Keratinocyte (primary cell): ENCODE results near the gene PRSS50. TPM values are rescaled to one million over a fixed set of nuclear protein-coding genes. Genes with fewer than 3 reads are reported as not detected.

Experiments
- DNase-seq: peaks from one replicate; pipeline ENCODE4 v3.0.0-alpha.2; 2011; ENCODE audit warnings: low read depth, missing footprints, low spot score
- FAIRE-seq: peaks from 2 replicates; lab custom pipeline; 2011; peaks lifted over from hg19 to GRCh38; lab: Jason Lieb, UNC
- H2AFZ ChIP-seq: 2 replicates; pipeline ENCODE4 v1.6.0; 2012; ENCODE audit warnings: low read length, control low read depth, inconsistent platforms; ENCODE audit not compliant: control insufficient read depth
- H3K27ac ChIP-seq: 2 replicates; pipeline ENCODE4 v1.5.1; 2011; ENCODE audit warnings: low read length; ENCODE audit not compliant: control insufficient read depth, insufficient read depth
- H3K27me3 ChIP-seq: 3 replicates; pipeline ENCODE4 v1.6.0; 2011; ENCODE audit warnings: low read length; ENCODE audit not compliant: control insufficient read depth, insufficient read depth; ENCODE audit errors: extremely low read depth
- H3K36me3 ChIP-seq, 2 experiments: 2 replicates in 1 of 2; 3 replicates in 1 of 2; pipeline ENCODE4 v1.5.1; 2011; ENCODE audit warnings: low read length in 2 of 2, mild to moderate bottlenecking in 1 of 2; ENCODE audit not compliant: control insufficient read depth in 2 of 2, insufficient read depth in 2 of 2; ENCODE audit errors: extremely low read depth in 1 of 2
- H3K4me1 ChIP-seq: 3 replicates; pipeline ENCODE4 v1.5.1; 2011; ENCODE audit warnings: low read length; ENCODE audit not compliant: control insufficient read depth, insufficient read depth; ENCODE audit errors: extremely low read depth
- H3K4me2 ChIP-seq: 3 replicates; pipeline ENCODE4 v1.6.0; 2011; ENCODE audit warnings: low read depth, low read length; ENCODE audit not compliant: control insufficient read depth, insufficient read depth; ENCODE audit errors: extremely low read depth
- H3K4me3 ChIP-seq, 3 experiments: fragments of 200-600 bp in 1 of 3; sonication (generic) in 1 of 3; 2 replicates in 2 of 3; 3 replicates in 1 of 3; pipeline ENCODE4 v1.5.1; 2011 to 2016; ENCODE audit warnings: low read length in 3 of 3, mild to moderate bottlenecking in 3 of 3, control low read depth in 2 of 3, inconsistent platforms in 1 of 3, low read depth in 1 of 3, mixed read lengths in 1 of 3, mixed run types in 1 of 3, moderate library complexity in 1 of 3; ENCODE audit not compliant: control insufficient read depth in 2 of 3, insufficient read depth in 2 of 3; ENCODE audit errors: extremely low read depth in 1 of 3
- H3K79me2 ChIP-seq: 2 replicates; pipeline ENCODE4 v1.6.0; 2012; ENCODE audit warnings: low read length; ENCODE audit not compliant: control insufficient read depth, insufficient read depth
- H3K9ac ChIP-seq: 3 replicates; pipeline ENCODE4 v1.6.0; 2011; ENCODE audit warnings: low read length; ENCODE audit not compliant: control insufficient read depth, insufficient read depth; ENCODE audit errors: extremely low read depth
- H3K9me1 ChIP-seq: 3 replicates; pipeline ENCODE4 v1.6.0; 2011; ENCODE audit warnings: low read length; ENCODE audit not compliant: control insufficient read depth, insufficient read depth; ENCODE audit errors: extremely low read depth
- H3K9me3 ChIP-seq: 2 replicates; pipeline ENCODE4 v1.5.1; 2012; ENCODE audit warnings: low read depth, low read length; ENCODE audit not compliant: control insufficient read depth
- H4K20me1 ChIP-seq: 3 replicates; pipeline ENCODE4 v1.6.0; 2011; ENCODE audit warnings: low read length; ENCODE audit not compliant: control insufficient read depth, insufficient read depth; ENCODE audit errors: extremely low read depth
- CTCF ChIP-seq, 3 experiments: IDR thresholded peaks in 1 of 3; conservative IDR thresholded peaks in 1 of 3; optimal IDR thresholded peaks in 1 of 3; 2 replicates in 2 of 3; 3 replicates in 1 of 3; pipeline versions ENCODE3 to v1.5.1; 2011; ENCODE audit warnings: low read length in 3 of 3, mild to moderate bottlenecking in 3 of 3, moderate library complexity in 2 of 3, control low read depth in 1 of 3, inconsistent platforms in 1 of 3; ENCODE audit not compliant: insufficient read depth in 2 of 3; ENCODE audit errors: extremely low read depth in 1 of 3
- EZH2 ChIP-seq: IDR thresholded peaks from one replicate; pipeline ENCODE4 v1.6.1; 2012; ENCODE audit warnings: inconsistent platforms, mild to moderate bottlenecking, low read length, moderate library complexity
- dilution Hi-C: fragments of 300-500 bp; cut with MboI; formaldehyde crosslinking; loops from one replicate; pipeline ENCODE4 v1.7.0; 2020; ENCODE audit warnings: low sequenced_read_pairs; ENCODE audit not compliant: extremely low pct_ligation_motif_present
- polyA plus RNA-seq, 5 experiments: library from polyadenylated mRNA; depleted of rRNA in 3 of 5; stranded (reverse) in 3 of 5; stranded (forward) in 1 of 5; unstranded in 1 of 5; fragments of >200 nt; gene quantifications; 1 replicate in 1 of 5; 2 replicates in 3 of 5; 3 replicates in 1 of 5; pipeline versions ENCODE4 v1.2.1 to v1.2.3, GENCODE V29; 2011 to 2012; ENCODE audit warnings: missing spikeins in 2 of 5, low read depth in 1 of 5, low replicate concordance in 1 of 5

PRSS50 gene
- polyA plus RNA-seq, 1 donor (not counting 4 experiments of a cell fraction or from before 2014, with no cell fraction given), result not detected

GRCh38 chr3:46668591-46668990 lies 49.1 kb downstream of the PRSS50 start:
- Histone ChIP-seq H3K9me1 (no peaks in the 10 kb centered on the region), H3K36me3 (peaks cover 15 to 19% of the 10 kb centered on the region in 2 experiments), H4K20me1 (no peaks in the 10 kb centered on the region), H3K27me3 (no peaks in the 10 kb centered on the region), H3K79me2 (no peaks in the 10 kb centered on the region), H2AFZ (no peak overlapping the region), H3K9ac (no peak overlapping the region), H3K4me2 (no peak overlapping the region), H3K9me3 (no peaks in the 10 kb centered on the region), H3K4me1 (no peaks in the 10 kb centered on the region), H3K27ac (no peak overlapping the region), H3K4me3 (no peak overlapping the region)
- FAIRE-seq (no peak), DNase-seq (no peak)
- no peak for TF ChIP-seq EZH2
- TF ChIP-seq CTCF (optimal IDR thresholded peaks at IDR 0.05 in 1 of 3, IDR thresholded peaks at IDR 0.05 in 1 of 3, conservative IDR thresholded peaks at IDR 0.05 in 1 of 3; ENCODE audit: extremely low read depth in 1 of 3, insufficient read depth in 2 of 3, low read length in 3 of 3), result no peak
- dilution Hi-C loops, result no loop called here

GRCh38 chr3:46668116-46668515 lies 49.6 kb downstream of the PRSS50 start:
- FAIRE-seq (no peak), DNase-seq (no peak)
- no peaks in the 10 kb centered on the region for H3K4me1 ChIP-seq
- H3K4me2 ChIP-seq, result no peak overlapping the region
- H3K79me2 ChIP-seq, result no peaks in the 10 kb centered on the region
- H3K9me3 ChIP-seq, result no peaks in the 10 kb centered on the region
- no peak overlapping the region for H3K9ac ChIP-seq
- dilution Hi-C loops, result no loop called here
- no peak overlapping the region for H3K27ac ChIP-seq
- no peaks in the 10 kb centered on the region for H4K20me1 ChIP-seq
- no peaks in the 10 kb centered on the region for H3K9me1 ChIP-seq
- TF ChIP-seq CTCF (optimal IDR thresholded peaks at IDR 0.05 in 1 of 3, IDR thresholded peaks at IDR 0.05 in 1 of 3, conservative IDR thresholded peaks at IDR 0.05 in 1 of 3; ENCODE audit: extremely low read depth in 1 of 3, insufficient read depth in 2 of 3, low read length in 3 of 3) (no peak), EZH2 (no peak)
- peaks cover 15% of the 10 kb centered on the region in 2 experiments for H3K36me3 ChIP-seq
- no peak overlapping the region for H2AFZ ChIP-seq
- no peak overlapping the region for H3K4me3 ChIP-seq
- H3K27me3 ChIP-seq, result no peaks in the 10 kb centered on the region
